GM04503 (cell line): Measurements from ENCODE around the gene MYT1.

Source experiments
- DNase-seq: peaks from one replicate; pipeline ENCODE4 v3.0.0-alpha.2; 2012; ENCODE audit warnings: low read depth

MYT1 gene

GRCh38 chr20:64219202-64219601 is 55.0 kb downstream of the MYT1 start:
- DNase-seq = no peak

DNA sequence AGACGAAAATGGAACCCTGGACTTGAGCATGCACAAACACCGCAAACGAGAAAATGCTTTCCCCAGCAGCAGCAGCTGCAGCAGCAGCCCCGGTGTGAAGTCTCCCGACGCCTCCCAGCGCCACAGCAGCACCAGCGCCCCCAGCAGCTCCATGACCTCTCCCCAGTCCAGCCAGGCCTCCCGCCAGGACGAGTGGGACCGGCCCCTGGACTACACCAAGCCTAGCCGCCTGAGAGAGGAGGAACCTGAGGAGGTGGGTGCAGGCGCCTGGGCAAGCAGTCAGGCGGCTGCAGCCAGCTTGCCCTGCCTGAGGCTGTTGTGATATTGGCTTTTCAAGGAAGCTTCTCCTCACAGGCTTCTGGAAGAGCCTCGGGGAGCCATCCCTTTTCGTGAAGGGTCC is 55.5 kb downstream of the MYT1 start:
- no peak for DNase-seq

DNA sequence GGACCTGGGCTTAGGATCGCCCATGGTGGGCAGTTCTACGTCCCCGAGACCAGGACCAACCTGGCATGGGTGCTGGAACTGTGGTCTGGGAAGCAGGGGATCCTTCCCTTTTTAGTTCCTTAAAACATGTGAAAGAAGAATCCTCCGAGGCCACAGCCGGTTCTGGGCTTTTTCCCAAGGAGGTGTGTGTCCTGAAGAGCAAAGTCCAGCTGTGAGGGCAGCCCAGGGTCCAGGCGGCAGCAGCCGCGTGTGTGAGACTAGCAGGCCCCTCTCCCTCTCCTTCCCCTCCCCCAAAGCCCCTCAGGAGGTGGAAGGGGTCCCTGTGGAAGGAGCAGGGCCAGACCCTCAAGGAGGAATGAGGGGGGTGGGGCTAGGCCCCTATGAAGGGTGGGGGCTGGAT is 56.2 kb downstream of the MYT1 start:
- DNase-seq = no peak

- no peak for DNase-seq
Observed at GRCh38 chr20:64220891-64221527, 56.8 kb downstream of the MYT1 start.

GRCh38 chr20:64222291-64222735 is 58.1 kb downstream of the MYT1 start:
- DNase-seq = no peak

- DNase-seq = no peak
Observed at GRCh38 chr20:64222851-64223525, 58.7 kb downstream of the MYT1 start.

- no peak for DNase-seq
Observed at GRCh38 chr20:64223526-64224067, 59.3 kb downstream of the MYT1 start.

- peak; percentile 80 for DNase-seq
Observed at GRCh38 chr20:64224351-64225170, 60.3 kb downstream of the MYT1 start.

GRCh38 chr20:64225171-64225595 is 60.9 kb downstream of the MYT1 start:
- no peak for DNase-seq

DNA sequence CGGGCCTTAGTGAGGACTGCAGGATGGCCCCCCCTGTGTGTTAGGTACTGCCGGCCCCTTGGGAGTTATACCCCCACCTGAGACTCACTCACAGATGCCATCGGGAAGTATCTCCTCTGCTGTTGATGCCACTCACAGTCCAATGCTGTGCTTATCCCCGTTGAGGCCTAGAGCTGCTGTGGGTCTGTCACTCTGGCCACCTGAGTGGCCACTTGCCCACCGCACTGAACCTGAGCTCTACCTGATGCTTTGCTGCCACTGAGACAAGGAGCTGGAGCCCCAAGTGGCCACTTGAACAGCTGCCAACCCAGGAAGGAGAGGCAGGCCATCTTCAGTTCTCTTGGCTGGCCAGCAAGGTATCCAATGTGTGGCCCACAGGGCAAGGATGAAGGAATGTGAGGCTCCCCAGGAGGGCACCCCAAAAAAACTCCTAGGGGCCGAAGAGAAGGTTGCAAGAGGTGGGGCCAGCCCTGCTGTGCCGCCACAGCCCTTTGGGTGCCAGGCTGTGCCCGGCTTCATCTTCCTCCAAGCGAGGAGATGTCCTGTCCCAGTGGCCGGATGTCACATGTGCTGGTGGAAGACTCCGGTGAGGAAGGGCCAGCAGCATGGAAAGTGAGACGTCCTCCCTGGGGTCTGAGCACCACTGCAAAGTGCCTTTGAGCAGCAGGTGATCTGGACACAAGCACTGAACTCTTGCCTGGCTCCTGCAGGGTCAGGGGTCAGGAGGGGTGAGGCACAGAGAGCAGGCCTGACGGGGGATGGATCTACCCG is 61.8 kb downstream of the MYT1 start:
- no peak for DNase-seq

- no peak for DNase-seq
Observed at GRCh38 chr20:64226686-64227580, 62.7 kb downstream of the MYT1 start.

- no peak for DNase-seq
Observed at GRCh38 chr20:64228086-64228653, 63.9 kb downstream of the MYT1 start.

- DNase-seq = no peak
Observed at GRCh38 chr20:64228751-64229506, 64.7 kb downstream of the MYT1 start.

- no peak for DNase-seq
Observed at GRCh38 chr20:64229507-64230061, 65.3 kb downstream of the MYT1 start.

- DNase-seq = no peak
Observed at GRCh38 chr20:64230461-64231145, 66.4 kb downstream of the MYT1 start.

- no peak for DNase-seq
Observed at GRCh38 chr20:64231621-64232550, 67.6 kb downstream of the MYT1 start.

DNA sequence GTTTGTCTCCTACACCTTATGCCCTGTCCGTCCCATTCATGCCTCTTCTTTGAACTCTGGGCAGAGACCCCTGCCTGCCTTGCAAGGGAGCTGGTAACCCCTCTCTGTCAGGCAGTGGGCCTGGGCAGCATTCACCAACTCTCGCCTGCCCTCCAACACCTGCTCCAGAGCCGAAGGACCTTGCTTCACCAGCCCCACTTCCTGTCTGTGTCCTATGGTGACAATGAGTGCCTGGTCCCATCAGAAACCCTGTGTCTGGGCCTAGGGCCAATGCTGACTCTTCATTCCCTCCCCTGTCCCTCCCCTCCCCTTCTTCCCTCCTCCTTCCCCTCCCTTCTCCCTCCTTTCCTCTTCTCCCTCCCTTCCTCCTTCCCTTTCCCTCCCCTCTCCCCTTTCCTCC is 68.5 kb downstream of the MYT1 start:
- no peak for DNase-seq

- DNase-seq = no peak
Observed at GRCh38 chr20:64233725-64234124, 69.5 kb downstream of the MYT1 start.
